Ectodermal cell (in vitro differentiated cells): ENCODE measurements around the gene TNFRSF6B.

Experiments
- H3K27ac ChIP-seq: 2 replicates; pipeline ENCODE4 v1.7.0; 2013; ENCODE audit warnings: mild to moderate bottlenecking, low read depth, low read length; ENCODE audit not compliant: insufficient read depth, poor library complexity, severe bottlenecking
- H3K27me3 ChIP-seq: 2 replicates; pipeline ENCODE4 v1.7.0; 2013; ENCODE audit warnings: mild to moderate bottlenecking, low read length; ENCODE audit not compliant: insufficient read depth, control insufficient read depth, poor library complexity, severe bottlenecking
- H3K36me3 ChIP-seq: one replicate; pipeline ENCODE4 v1.7.0; 2013; ENCODE audit warnings: low read length; ENCODE audit not compliant: control insufficient read depth, insufficient read depth
- H3K4me1 ChIP-seq: one replicate; pipeline ENCODE4 v1.7.0; 2013; ENCODE audit warnings: low read length; ENCODE audit not compliant: control insufficient read depth, insufficient read depth
- H3K4me3 ChIP-seq: 2 replicates; pipeline ENCODE4 v1.7.0; 2013; ENCODE audit warnings: low read depth, low read length, control low read depth; ENCODE audit not compliant: insufficient read depth
- H3K9me3 ChIP-seq: 2 replicates; pipeline ENCODE4 v1.7.0; 2013; ENCODE audit warnings: mild to moderate bottlenecking, low read length, moderate library complexity; ENCODE audit not compliant: control insufficient read depth
- WGBS, 2 experiments: methylation state at CpG; one replicate each; pipeline ENCODE4 v1.1.7; 2013; ENCODE audit warnings: missing lambda C conversion rate in 2 of 2; 5-methylcytosine and 5-hydroxymethylcytosine counted together

The TNFRSF6B gene

GRCh38 chr20:63734111-63734945 lies 37.9 kb downstream of the TNFRSF6B start:
- Histone ChIP-seq H3K36me3 (peaks cover 12% of the 10 kb centered on the region), H3K27ac (no peak overlapping the region), H3K9me3 (no peaks in the 10 kb centered on the region), H3K27me3 (peaks cover 17% of the 10 kb centered on the region), H3K4me1 (peaks cover 16% of the 10 kb centered on the region), H3K4me3 (no peak overlapping the region)
- 95% methylated on average over 25 of the region's 25 CpGs for WGBS, 2 experiments

DNA sequence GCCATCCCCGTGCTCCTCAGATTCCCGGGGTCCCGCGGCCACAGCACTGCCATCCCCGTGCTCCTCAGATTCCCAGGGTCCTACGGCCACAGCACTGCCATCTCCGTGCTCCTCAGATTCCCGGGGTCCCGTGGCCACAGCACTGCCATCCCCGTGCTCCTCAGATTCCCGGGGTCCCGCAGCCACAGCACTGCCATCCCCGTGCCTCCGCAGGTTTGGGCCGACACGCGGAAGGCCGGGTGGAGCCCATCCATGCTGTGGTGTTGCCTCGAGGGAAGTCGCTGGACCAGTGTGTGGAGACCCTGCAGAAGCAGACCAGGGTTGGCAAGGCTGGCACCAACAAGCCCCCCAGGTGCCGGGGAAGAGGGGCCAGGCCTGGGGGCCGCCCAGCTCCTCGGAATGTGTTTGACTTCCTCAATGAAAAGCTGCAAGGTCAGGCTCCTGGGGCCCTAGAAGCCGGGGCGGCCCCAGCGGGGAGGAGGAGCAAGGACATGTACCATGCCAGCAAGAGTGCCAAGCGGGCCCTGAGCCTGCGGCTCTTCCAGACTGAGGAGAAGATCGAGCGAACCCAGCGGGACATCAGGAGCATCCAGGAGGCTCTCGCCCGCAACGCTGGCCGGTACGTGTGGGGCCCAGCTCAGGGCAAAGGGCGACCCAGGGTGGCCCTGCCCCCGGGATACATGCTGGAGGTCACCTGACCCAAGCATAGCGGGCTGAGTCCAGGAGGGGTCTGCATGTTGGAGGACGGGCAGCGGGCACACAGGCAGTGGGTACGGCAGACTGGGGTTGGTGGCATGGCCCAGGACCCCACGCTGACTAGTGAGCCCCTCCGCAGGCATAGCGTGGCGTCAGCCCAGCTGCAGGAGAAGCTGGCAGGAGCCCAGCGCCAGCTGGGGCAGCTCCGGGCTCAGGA lies 38.8 kb downstream of the TNFRSF6B start:
- WGBS, 2 experiments, result 96% methylated on average over 48 of the region's 48 CpGs
- peaks cover 17% of the 10 kb centered on the region for H3K27me3 ChIP-seq
- no peak overlapping the region for H3K27ac ChIP-seq

DNA sequence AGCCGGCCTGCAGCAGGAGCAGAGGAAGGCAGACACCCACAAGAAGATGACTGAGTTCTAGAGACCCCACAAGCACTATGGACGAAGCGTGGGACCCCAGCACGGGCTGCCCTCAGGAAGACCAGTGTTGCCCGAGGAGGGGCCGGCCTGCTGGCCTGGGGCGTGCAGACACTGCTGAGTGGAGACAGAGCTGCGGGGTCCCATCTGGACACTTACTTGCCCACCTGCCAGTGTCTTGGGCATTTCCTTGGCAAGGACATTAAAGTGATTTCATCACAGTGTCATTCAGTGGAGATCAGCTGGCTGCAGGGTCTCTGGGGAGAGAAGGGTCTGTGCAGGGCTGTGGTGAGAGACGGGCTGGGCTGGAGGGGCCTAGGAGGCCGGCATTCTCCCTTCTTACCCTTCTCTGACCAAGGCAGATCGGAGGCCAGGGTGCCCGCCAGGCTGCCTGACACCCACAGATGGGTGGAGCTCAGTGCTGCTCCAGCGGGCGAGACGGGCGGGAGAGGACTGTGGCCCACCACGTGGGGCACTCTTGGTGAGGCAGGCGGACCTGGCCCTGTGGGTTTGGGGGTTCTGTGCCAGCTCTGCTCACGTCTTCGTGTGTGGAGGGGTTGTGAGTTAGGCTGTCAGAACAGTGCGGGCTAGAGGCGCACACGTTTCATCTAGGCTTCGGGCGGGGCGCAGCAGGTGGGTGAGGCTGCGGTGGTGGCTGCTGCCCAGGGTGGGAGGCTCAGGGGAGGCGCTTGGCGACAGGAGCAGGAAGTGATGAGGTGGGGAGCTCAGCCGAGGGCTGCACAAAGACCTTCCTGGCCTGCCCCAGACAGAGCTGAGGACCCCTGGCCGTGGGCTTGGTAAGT lies 39.6 kb downstream of the TNFRSF6B start, which contains the start of gene LIME1:
Gene LIME1 (plus strand): TSS at position 806 of the 860 bp plus-strand sequence. CDS start 886 bp downstream, outside the sequence.
- Histone ChIP-seq H3K4me1 (peaks cover 19% of the 10 kb centered on the region), H3K27ac (no peak within 1 kb of the TSS), H3K36me3 (peaks cover 8% of the 10 kb centered on the region), H3K4me3 (no peak within 1 kb of the TSS), H3K9me3 (no peaks in the 10 kb centered on the region), H3K27me3 (peaks cover 17% of the 10 kb centered on the region)
- WGBS, 2 experiments, result 93 to 95% methylated on average over 31 of the region's 31 CpGs

More for the DNA sequence above, 38.8 kb downstream of the TNFRSF6B start:
- Histone ChIP-seq H3K9me3 (no peaks in the 10 kb centered on the region), H3K36me3 (peaks cover 10% of the 10 kb centered on the region), H3K4me1 (peaks cover 16% of the 10 kb centered on the region), H3K4me3 (no peak overlapping the region)

DNA sequence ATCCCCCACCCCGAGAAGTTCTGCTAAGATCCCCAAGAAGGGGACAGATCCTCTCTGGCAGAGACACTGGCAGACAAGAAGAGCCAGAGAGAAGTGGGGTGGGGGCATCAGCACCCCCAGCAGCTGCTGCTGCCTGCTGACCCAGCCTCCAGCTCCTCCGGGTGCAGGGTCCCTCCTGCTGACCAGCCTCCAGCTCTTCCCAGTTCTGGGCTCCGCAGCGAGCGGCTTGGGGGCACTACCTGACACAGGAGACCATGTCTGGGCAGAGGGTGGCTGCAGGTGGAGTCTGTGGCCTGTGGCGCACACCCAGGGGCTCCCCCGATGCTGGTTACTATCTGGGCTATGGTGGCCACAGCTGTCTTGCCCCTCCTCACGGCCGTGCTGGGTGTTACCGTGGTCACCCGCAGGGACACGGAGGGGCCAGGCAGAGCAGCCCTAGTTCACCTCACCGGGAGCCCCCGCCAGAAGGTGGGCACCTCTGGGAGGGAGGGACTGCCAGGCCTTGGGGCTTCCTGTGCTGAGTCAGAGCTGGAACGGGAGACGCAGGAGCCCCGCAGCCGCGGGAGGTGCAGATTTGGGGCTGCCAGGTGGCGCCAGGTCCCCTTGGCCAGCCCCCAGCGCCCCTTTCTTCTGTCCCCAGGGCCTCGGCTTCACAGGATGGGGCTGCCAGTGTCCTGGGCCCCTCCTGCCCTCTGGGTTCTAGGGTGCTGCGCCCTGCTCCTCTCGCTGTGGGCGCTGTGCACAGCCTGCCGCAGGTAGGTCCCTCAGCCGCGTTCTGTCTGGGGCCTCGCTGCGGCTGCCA lies 40.6 kb downstream of the TNFRSF6B start:
- Histone ChIP-seq H3K27ac (no peak overlapping the region), H3K36me3 (peaks cover 11% of the 10 kb centered on the region), H3K4me3 (no peak overlapping the region), H3K4me1 (peaks cover 26% of the 10 kb centered on the region), H3K9me3 (no peaks in the 10 kb centered on the region), H3K27me3 (peaks cover 17% of the 10 kb centered on the region)
- WGBS, 2 experiments, result 58% methylated on average over 30 of the region's 30 CpGs

DNA sequence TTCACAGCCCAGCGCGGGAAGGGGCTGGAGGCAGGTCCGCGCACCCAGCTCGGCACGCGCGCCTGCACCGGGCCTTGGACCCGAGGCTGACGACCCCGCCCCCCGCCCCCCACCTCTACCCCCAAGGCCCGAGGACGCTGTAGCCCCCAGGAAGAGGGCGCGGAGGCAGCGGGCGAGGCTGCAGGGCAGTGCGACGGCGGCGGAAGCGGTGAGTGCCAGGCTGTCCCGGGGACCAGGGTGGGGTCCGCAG lies 41.2 kb downstream of the TNFRSF6B start:
- no peak overlapping the region for H3K4me3 ChIP-seq
- WGBS, 2 experiments, result 28 to 35% methylated on average over 25 to 26 of the region's 26 CpGs
- H3K27ac ChIP-seq, result no peak overlapping the region
- H3K27me3 ChIP-seq, result peaks cover 17% of the 10 kb centered on the region
- no peaks in the 10 kb centered on the region for H3K9me3 ChIP-seq
- peaks cover 26% of the 10 kb centered on the region for H3K4me1 ChIP-seq
- peaks cover 16% of the 10 kb centered on the region for H3K36me3 ChIP-seq

GRCh38 chr20:63737945-63738686 lies 41.7 kb downstream of the TNFRSF6B start:
- H3K27me3 ChIP-seq, result peaks cover 17% of the 10 kb centered on the region
- peaks cover 26% of the 10 kb centered on the region for H3K4me1 ChIP-seq
- H3K36me3 ChIP-seq, result peaks cover 14% of the 10 kb centered on the region
- no peaks in the 10 kb centered on the region for H3K9me3 ChIP-seq
- 36 to 41% methylated on average over 43 of the region's 43 CpGs for WGBS, 2 experiments
- no peak overlapping the region for H3K27ac ChIP-seq
- H3K4me3 ChIP-seq, result peak overlapping the region; percentile 38

- 10 to 11% methylated on average over 26 of the region's 26 CpGs for WGBS, 2 experiments
- H3K9me3 ChIP-seq, result no peaks in the 10 kb centered on the region
- peaks cover 26% of the 10 kb centered on the region for H3K4me1 ChIP-seq
- peaks cover 12% of the 10 kb centered on the region for H3K36me3 ChIP-seq
- peak overlapping the region; percentile 38 for H3K4me3 ChIP-seq
- peaks cover 17% of the 10 kb centered on the region for H3K27me3 ChIP-seq
- H3K27ac ChIP-seq, result peak overlapping the region; percentile 69
These were observed 42.3 kb downstream of the TNFRSF6B start for GRCh38 chr20:63738687-63739129.

GRCh38 chr20:63739130-63740069 lies 42.9 kb downstream of the TNFRSF6B start, which contains the start of gene SLC2A4RG:
SLC2A4RG (plus strand) TSS chr20:63739776; CDS start chr20:63739913, 137 bp downstream.
- WGBS, 2 experiments, result 1% methylated on average over 136 of the region's 136 CpGs
- peaks cover 12% of the 10 kb centered on the region for H3K36me3 ChIP-seq
- H3K4me3 ChIP-seq, result peak within 1 kb of the TSS; percentile 77
- peaks cover 17% of the 10 kb centered on the region for H3K27me3 ChIP-seq
- H3K4me1 ChIP-seq, result peaks cover 26% of the 10 kb centered on the region
- H3K9me3 ChIP-seq, result no peaks in the 10 kb centered on the region
- H3K27ac ChIP-seq, result peak within 1 kb of the TSS; percentile 87
